ENCODE measurements around the gene PPDPF. TPM values are rescaled to one million over a fixed set of nuclear protein-coding genes. Genes with fewer than 3 reads are reported as not detected.

PPDPF gene
- total RNA-seq, 1 donor from 2014 or later: 21.9 TPM

- H3K36me3 ChIP-seq (ENCODE audit: control insufficient read depth, insufficient read depth, low read length): peaks cover 18% of the 10 kb centered on the region
Observed at GRCh38 chr20:63560333-63560805, 39.8 kb downstream of the PPDPF start.

GRCh38 chr20:63560856-63561609 is 40.5 kb downstream of the PPDPF start:
- H3K36me3 ChIP-seq (ENCODE audit: control insufficient read depth, insufficient read depth, low read length): peaks cover 18% of the 10 kb centered on the region
- H3K4me3 ChIP-seq (ENCODE audit: low read depth, low read length): no peak overlapping the region
- FAIRE-seq (no peak), DNase-seq (ENCODE audit: low read depth) (no peak)
- TF ChIP-seq CTCF (IDR thresholded peaks at IDR 0.05; ENCODE audit: insufficient read depth, low read length, severe bottlenecking): no peak
- no peaks in the 10 kb centered on the region for H3K27me3 ChIP-seq (ENCODE audit: control insufficient read depth, insufficient read depth, low read length)

More at GRCh38 chr20:63560333-63560805, 39.8 kb downstream of the PPDPF start:
- H3K27me3 ChIP-seq (ENCODE audit: control insufficient read depth, insufficient read depth, low read length): no peaks in the 10 kb centered on the region
- TF ChIP-seq CTCF (IDR thresholded peaks at IDR 0.05; ENCODE audit: insufficient read depth, low read length, severe bottlenecking): no peak
- DNase-seq (ENCODE audit: low read depth) (no peak), FAIRE-seq (peak; percentile 91)
- no peak overlapping the region for H3K4me3 ChIP-seq (ENCODE audit: low read depth, low read length)

GRCh38 chr20:63561624-63562396 is 41.2 kb downstream of the PPDPF start:
- DNase-seq (ENCODE audit: low read depth): no peak
- Histone ChIP-seq H3K27me3 (ENCODE audit: control insufficient read depth, insufficient read depth, low read length) (no peaks in the 10 kb centered on the region), H3K4me3 (ENCODE audit: low read depth, low read length) (no peak overlapping the region), H3K36me3 (ENCODE audit: control insufficient read depth, insufficient read depth, low read length) (peaks cover 19% of the 10 kb centered on the region)
- FAIRE-seq: no peak
- TF ChIP-seq CTCF (IDR thresholded peaks at IDR 0.05; ENCODE audit: insufficient read depth, low read length, severe bottlenecking): no peak

GRCh38 chr20:63562461-63563224 is 42.1 kb downstream of the PPDPF start:
- DNase-seq (ENCODE audit: low read depth): no peak
- no peak for FAIRE-seq
- H3K27me3 ChIP-seq (ENCODE audit: control insufficient read depth, insufficient read depth, low read length): no peaks in the 10 kb centered on the region
- no peak overlapping the region for H3K4me3 ChIP-seq (ENCODE audit: low read depth, low read length)
- H3K36me3 ChIP-seq (ENCODE audit: control insufficient read depth, insufficient read depth, low read length): peaks cover 20% of the 10 kb centered on the region
- no peak for TF ChIP-seq CTCF (IDR thresholded peaks at IDR 0.05; ENCODE audit: insufficient read depth, low read length, severe bottlenecking)

- Histone ChIP-seq H3K27me3 (ENCODE audit: control insufficient read depth, insufficient read depth, low read length) (no peaks in the 10 kb centered on the region), H3K4me3 (ENCODE audit: low read depth, low read length) (no peak overlapping the region), H3K36me3 (ENCODE audit: control insufficient read depth, insufficient read depth, low read length) (peaks cover 20% of the 10 kb centered on the region)
- DNase-seq (ENCODE audit: low read depth) (no peak), FAIRE-seq (no peak)
- no peak for TF ChIP-seq CTCF (IDR thresholded peaks at IDR 0.05; ENCODE audit: insufficient read depth, low read length, severe bottlenecking)
Observed at GRCh38 chr20:63563225-63563935, 42.8 kb downstream of the PPDPF start.
